ENCODE measurements around the gene FGGY.

GRCh38 chr1:59545830-59546229 lies 248.9 kb downstream of the FGGY start:
- TF ChIP-seq CTCF (conservative IDR thresholded peaks at IDR 0.05) (no peak), EZH2 (IDR thresholded peaks at IDR 0.05; ENCODE audit: low read depth) (no peak)
